Measurements from ENCODE around the gene NOTCH1.

NOTCH1 gene

GRCh38 chr9:136509549-136509948 is 36.3 kb downstream of the NOTCH1 start:
- Mint-ChIP-seq H3K36me3 (peaks cover 6% of the 10 kb centered on the region), H3K9me3 (no peaks in the 10 kb centered on the region), H3K27me3 (no peaks in the 10 kb centered on the region), H3K27ac (no peak overlapping the region), H3K4me3 (no peak overlapping the region), H3K4me1 (no peaks in the 10 kb centered on the region)
- no peak for DNase-seq (ENCODE audit: low spot score in 2 of 2)
- no peak for ATAC-seq (ENCODE audit: low read depth)

- no peak overlapping the region for H3K4me3 Mint-ChIP-seq
- ATAC-seq (ENCODE audit: low read depth) (no peak), DNase-seq (ENCODE audit: low spot score in 2 of 2) (no peak)
- H3K27ac Mint-ChIP-seq = no peak overlapping the region
- no peaks in the 10 kb centered on the region for H3K4me1 Mint-ChIP-seq
- H3K27me3 Mint-ChIP-seq = no peaks in the 10 kb centered on the region
- peaks cover 8% of the 10 kb centered on the region for H3K36me3 Mint-ChIP-seq
- no peaks in the 10 kb centered on the region for H3K9me3 Mint-ChIP-seq
Measured at GRCh38 chr9:136508729-136509500, 36.9 kb downstream of the NOTCH1 start.

- Mint-ChIP-seq H3K36me3 (peaks cover 6% of the 10 kb centered on the region), H3K27me3 (no peaks in the 10 kb centered on the region), H3K4me1 (no peaks in the 10 kb centered on the region), H3K9me3 (no peaks in the 10 kb centered on the region), H3K4me3 (no peak overlapping the region), H3K27ac (no peak overlapping the region)
- ATAC-seq (ENCODE audit: low read depth) = no peak
- no peak for DNase-seq (ENCODE audit: low spot score in 2 of 2)
Measured at GRCh38 chr9:136507992-136508375, 37.9 kb downstream of the NOTCH1 start.

GRCh38 chr9:136507221-136507991 is 38.4 kb downstream of the NOTCH1 start:
- ATAC-seq (ENCODE audit: low read depth) (no peak), DNase-seq (ENCODE audit: low spot score in 2 of 2) (no peak)
- no peak overlapping the region for H3K4me3 Mint-ChIP-seq
- H3K4me1 Mint-ChIP-seq = no peaks in the 10 kb centered on the region
- H3K36me3 Mint-ChIP-seq = peaks cover 6% of the 10 kb centered on the region
- H3K9me3 Mint-ChIP-seq = no peaks in the 10 kb centered on the region
- H3K27me3 Mint-ChIP-seq = no peaks in the 10 kb centered on the region
- no peak overlapping the region for H3K27ac Mint-ChIP-seq

- H3K4me3 Mint-ChIP-seq = no peak overlapping the region
- H3K9me3 Mint-ChIP-seq = no peaks in the 10 kb centered on the region
- H3K27me3 Mint-ChIP-seq = no peaks in the 10 kb centered on the region
- DNase-seq (ENCODE audit: low spot score in 2 of 2) = no peak
- H3K4me1 Mint-ChIP-seq = no peaks in the 10 kb centered on the region
- peaks cover 6% of the 10 kb centered on the region for H3K36me3 Mint-ChIP-seq
- H3K27ac Mint-ChIP-seq = no peak overlapping the region
- no peak for ATAC-seq (ENCODE audit: low read depth)
Measured at GRCh38 chr9:136506425-136506824, 39.4 kb downstream of the NOTCH1 start.

GRCh38 chr9:136505406-136506403 is 40.1 kb downstream of the NOTCH1 start:
- DNase-seq (ENCODE audit: low spot score in 2 of 2) (no peak), ATAC-seq (ENCODE audit: low read depth) (no peak)
- Mint-ChIP-seq H3K27ac (no peak overlapping the region), H3K4me3 (no peak overlapping the region), H3K27me3 (no peaks in the 10 kb centered on the region), H3K9me3 (no peaks in the 10 kb centered on the region), H3K36me3 (peaks cover 8% of the 10 kb centered on the region), H3K4me1 (no peaks in the 10 kb centered on the region)

- Mint-ChIP-seq H3K9me3 (no peaks in the 10 kb centered on the region), H3K36me3 (peaks cover 11% of the 10 kb centered on the region), H3K4me3 (no peak overlapping the region), H3K27ac (no peak overlapping the region), H3K4me1 (no peaks in the 10 kb centered on the region), H3K27me3 (no peaks in the 10 kb centered on the region)
- DNase-seq (ENCODE audit: low spot score in 2 of 2) (no peak), ATAC-seq (ENCODE audit: low read depth) (no peak)
Measured at GRCh38 chr9:136504512-136505348, 41.1 kb downstream of the NOTCH1 start.

- Mint-ChIP-seq H3K4me1 (no peaks in the 10 kb centered on the region), H3K4me3 (no peak overlapping the region), H3K9me3 (no peaks in the 10 kb centered on the region), H3K36me3 (peaks cover 14% of the 10 kb centered on the region), H3K27me3 (no peaks in the 10 kb centered on the region), H3K27ac (no peak overlapping the region)
- DNase-seq (ENCODE audit: low spot score in 2 of 2) (no peak), ATAC-seq (ENCODE audit: low read depth) (no peak)
Measured at GRCh38 chr9:136502940-136503550, 42.8 kb downstream of the NOTCH1 start.

GRCh38 chr9:136502196-136502595 is 43.7 kb downstream of the NOTCH1 start:
- H3K4me3 Mint-ChIP-seq = no peak overlapping the region
- no peaks in the 10 kb centered on the region for H3K9me3 Mint-ChIP-seq
- ATAC-seq (ENCODE audit: low read depth) (no peak), DNase-seq (ENCODE audit: low spot score in 2 of 2) (no peak)
- no peak overlapping the region for H3K27ac Mint-ChIP-seq
- no peaks in the 10 kb centered on the region for H3K4me1 Mint-ChIP-seq
- no peaks in the 10 kb centered on the region for H3K27me3 Mint-ChIP-seq
- peaks cover 16% of the 10 kb centered on the region for H3K36me3 Mint-ChIP-seq

- Mint-ChIP-seq H3K4me1 (no peaks in the 10 kb centered on the region), H3K4me3 (no peak overlapping the region), H3K27me3 (no peaks in the 10 kb centered on the region), H3K27ac (no peak overlapping the region), H3K36me3 (peaks cover 16% of the 10 kb centered on the region), H3K9me3 (no peaks in the 10 kb centered on the region)
- DNase-seq (ENCODE audit: low spot score in 2 of 2) (no peak), ATAC-seq (ENCODE audit: low read depth) (no peak)
Measured at GRCh38 chr9:136501686-136502085, 44.2 kb downstream of the NOTCH1 start.

GRCh38 chr9:136499935-136500910 is 45.6 kb downstream of the NOTCH1 start:
- ATAC-seq (ENCODE audit: low read depth) (no peak), DNase-seq (ENCODE audit: low spot score in 2 of 2) (no peak)
- Mint-ChIP-seq H3K27ac (no peak overlapping the region), H3K27me3 (no peaks in the 10 kb centered on the region), H3K4me1 (no peaks in the 10 kb centered on the region), H3K4me3 (no peak overlapping the region), H3K9me3 (no peaks in the 10 kb centered on the region), H3K36me3 (peaks cover 15% of the 10 kb centered on the region)

Data from memory B cell (primary cell).